Left lobe of liver (tissue), 2 donors: ENCODE measurements around the gene USP28. TPM values are rescaled to one million over a fixed set of nuclear protein-coding genes. Genes with fewer than 3 reads are reported as not detected.
"Not testable (repeated sequence)": the region's sequence is repeated elsewhere in the genome, so short reads cannot be mapped to it uniquely, and the experiment has no call there.

Source experiments
- ATAC-seq: fragments of 200-7000 bp; cut with Tn5 transposase; one replicate; pipeline ENCODE4 v1.9.1; 2020; ENCODE audit warnings: mild to moderate bottlenecking, moderate library complexity
- DNase-seq: peaks from one replicate; pipeline ENCODE4 v3.0.0-alpha.2; 2020; ENCODE audit warnings: low spot score
- total RNA-seq: library from RNA; stranded (reverse); gene quantifications from one replicate; pipeline ENCODE4 v1.2.1, GENCODE V29; 2021
- donor health status: DM: no; HTN: no; CAD: no; lungs with moderate emphysema.
- donor health status: DM: no; HTN: yes; CAD: no.

The USP28 gene
- total RNA-seq, 1 donor from 2014 or later: 11.6 TPM

DNA sequence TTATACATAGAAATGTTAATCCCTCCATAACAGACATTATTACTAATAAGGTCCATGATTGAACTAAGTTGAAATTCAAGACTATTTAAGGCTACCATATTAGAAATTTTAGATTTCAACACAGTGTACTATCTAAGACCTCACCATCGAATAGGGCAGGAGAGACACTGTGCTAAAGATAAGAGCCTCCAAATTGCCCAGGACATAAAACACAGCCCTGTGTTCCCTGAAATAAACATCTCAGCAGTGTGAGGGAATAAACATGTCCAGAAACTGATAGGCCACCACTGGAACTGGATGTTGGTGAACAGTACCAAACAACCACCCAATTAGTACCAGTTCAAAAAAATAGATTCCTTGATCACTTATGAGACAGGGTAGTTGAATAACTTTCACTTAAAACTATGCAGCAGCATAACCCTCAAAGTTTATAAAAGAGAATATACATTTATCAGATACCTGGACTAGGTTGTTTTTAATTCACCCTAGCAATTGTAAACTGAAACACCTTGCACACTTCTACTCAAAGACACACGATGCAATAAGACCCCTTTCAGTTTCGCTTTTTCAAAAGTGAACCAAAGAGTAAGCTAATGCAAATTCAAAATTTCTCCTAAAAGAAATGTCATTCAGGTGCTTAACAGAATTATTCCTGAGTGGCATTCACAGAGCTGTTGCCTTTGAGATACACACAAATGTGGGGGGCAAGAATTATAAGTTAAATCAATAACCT, 34.3 kb downstream of the USP28 start:
- no peak for ATAC-seq
- no peak for DNase-seq

DNA sequence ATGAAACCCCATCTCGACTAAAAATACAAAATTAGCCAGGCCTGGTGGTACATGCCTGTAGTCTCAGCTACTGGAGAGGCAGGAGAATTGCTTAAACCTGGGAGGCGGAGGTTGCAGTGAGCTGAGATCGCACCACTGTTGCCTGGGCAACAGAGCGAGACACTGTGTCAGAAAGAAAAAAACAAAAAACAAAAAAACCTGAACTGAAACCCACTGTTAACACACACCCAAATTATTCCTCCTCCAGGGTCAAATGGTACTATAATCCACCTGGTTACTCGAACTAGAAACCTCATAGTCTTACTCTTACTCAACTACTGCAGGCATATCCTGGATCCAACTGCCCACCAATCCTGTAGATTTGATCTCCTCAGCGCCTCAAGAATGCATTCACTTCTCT, 35.5 kb downstream of the USP28 start:
- ATAC-seq (no peak), DNase-seq (no peak)

DNA sequence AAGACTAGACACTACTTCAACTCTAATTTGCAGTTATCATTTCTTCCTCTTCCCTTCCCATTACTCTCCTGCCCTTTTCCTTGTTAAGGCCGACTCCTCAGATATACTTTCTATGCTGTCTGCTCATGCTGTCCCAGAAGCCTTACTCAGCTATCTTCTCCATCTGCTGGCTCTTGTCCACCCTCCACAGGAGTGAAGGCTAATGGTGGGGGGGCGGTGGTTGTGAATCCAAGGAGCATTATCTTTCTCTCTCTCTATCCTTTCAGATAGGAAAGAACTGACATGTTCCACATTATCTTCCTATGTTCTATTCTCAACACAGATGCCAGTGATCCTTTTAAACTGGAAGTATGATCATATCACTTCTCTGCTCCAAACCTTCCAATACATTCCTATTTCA, 37.4 kb downstream of the USP28 start:
- ATAC-seq: no peak

DNA sequence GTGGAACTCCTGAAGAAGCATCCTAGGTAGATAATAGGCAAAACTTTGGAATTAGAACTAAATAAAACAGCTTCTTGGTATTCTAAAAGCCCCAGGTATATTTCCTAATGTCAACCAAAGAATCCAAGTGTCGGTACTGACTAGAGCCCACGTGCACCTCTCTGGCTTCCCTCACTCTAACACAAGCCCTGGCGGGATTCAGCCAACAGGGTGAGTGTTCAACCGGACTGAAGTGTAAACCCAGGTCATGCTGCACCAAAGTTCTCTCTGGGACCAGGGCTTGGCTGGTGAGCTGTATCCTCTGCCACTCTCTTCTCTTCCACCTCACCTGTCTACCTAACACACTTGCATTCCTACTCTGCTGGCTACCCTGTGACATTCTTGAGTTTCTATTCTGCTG, 40.1 kb downstream of the USP28 start:
- DNase-seq (no peak), ATAC-seq (no peak)

More for the DNA sequence above, 37.4 kb downstream of the USP28 start:
- DNase-seq: no peak

DNA sequence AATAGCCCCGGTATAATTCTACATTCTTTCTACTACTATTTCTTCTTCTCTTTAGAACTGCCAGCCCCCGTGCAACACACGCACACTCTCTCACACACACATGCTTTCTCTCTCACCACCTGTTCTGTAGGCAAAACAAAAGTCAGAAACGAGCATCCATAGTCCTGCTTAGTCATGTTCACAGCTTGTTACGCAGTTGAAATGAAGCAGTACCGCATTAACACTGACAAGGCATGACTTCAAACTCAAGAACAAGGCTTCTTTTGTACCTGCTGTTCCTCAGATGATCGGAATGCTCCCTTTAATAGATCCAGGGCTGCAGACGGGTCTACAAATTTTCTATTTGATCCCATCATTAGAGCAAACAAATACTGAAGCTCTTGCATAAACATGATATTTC, 42.2 kb downstream of the USP28 start:
- no peak for ATAC-seq
- DNase-seq: no peak

DNA sequence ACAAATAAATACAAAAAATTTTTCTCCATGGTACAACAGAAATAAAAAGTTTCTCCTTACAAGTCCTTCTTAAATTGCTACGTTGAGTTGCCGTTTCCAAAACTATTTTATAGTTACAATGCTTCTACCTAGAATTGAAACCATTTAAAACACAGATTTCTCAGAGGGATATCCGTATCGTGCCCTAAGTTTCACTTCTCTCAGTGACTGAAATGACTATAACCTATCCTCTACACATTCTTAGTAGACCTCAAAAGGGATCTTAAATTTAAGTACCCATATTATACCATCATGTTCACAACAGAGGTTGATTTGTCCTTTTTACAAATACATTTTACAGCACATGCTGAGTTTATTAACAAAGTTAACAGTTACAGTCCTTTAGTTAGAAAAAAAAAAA, 44.1 kb downstream of the USP28 start:
- ATAC-seq (no peak), DNase-seq (no peak)

DNA sequence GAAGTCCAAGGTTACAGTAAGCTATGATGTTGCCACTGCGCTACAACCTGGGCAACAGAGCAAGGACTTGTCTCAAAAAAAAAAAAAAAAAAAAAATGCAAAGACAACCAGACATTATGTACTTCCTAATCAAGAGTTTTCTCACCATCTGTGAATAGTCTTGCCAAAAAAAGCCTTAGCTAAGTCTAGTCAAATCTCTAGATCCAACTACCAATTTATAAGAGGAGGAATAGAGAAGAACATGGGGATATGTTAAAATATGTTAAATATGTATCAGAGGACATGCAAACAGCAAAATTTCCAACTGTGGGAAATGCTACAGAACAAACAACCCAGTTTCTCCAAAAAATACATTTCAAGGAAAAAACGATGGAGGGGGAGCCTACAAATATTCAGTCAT, 45.6 kb downstream of the USP28 start:
- no peak for DNase-seq
- ATAC-seq: no peak

DNA sequence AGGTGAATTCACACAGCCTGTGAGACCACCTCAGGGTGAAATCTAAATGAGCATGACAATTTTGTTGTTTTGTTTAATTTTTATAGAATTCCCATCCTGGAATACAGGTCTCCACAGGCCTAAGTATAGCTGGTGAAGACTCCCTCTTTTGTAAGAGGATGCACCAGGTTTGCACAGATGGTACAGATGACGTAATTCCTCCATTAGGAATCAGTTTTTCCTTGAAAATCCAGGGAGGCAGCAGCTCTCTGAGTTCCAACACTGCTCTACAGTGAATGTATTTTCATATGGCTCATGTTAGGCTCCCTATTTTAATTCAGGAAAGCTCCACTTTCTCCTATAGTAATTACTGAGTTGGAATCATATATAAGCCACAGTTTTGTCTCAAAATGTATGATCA, 47.2 kb downstream of the USP28 start:
- no peak for DNase-seq
- no peak for ATAC-seq

DNA sequence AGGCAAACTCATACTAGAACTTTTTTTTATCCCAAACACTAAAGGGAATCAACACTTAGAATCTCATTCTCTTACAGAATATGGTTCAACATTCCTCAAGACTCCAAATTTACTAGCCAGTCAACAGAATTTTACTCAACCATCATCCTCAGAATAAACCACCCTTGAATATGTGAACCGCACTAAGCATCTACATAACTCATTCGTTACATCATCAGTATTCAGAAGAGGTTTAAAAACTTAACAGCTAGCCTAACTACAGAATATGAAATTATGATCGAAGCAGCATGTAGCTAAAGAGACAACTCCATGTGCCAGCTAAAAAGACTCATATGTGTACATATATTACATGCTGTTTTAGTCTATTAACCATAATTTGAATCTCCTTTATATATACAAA, 47.9 kb downstream of the USP28 start:
- no peak for ATAC-seq
- no peak for DNase-seq

DNA sequence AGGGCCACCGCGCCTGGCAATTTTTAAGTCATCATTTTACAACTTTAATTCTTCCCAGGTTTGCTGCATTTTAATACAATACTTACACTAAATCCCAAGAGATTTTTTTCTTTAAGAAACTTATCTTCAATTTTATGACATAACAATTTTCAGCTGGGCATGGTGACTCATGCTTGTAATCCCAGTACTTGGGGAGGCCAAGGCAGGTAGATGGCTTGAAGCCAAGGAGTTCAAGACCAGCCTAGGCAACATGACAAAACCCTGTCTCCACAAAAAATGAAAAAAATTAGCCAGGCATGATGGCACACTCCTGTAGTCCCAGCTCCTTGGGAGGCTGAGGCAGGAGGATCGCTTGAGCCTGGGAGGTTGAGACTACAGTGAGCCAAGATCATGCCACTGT, 56.9 kb downstream of the USP28 start:
- ATAC-seq (no peak), DNase-seq (no peak)

DNA sequence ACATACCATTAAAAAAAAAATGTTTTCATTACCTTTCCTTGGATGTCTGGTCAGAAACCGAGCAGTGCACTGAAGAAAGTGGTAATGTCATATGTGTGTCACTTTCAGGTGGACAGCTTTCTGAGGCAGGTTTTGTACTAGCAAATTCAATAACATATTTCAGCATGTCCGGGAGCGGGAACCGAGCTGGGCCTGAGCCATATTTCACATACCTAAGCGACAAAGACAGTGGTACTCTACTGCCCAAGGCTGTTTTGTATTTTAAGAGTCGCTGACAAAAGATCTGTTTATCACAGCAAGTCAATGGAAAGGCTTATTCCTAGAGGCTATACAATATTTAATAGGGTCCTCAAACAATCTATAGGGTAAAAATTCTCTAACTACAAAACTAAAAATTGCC, 57.7 kb downstream of the USP28 start:
- ATAC-seq: no peak
- DNase-seq: no peak

DNA sequence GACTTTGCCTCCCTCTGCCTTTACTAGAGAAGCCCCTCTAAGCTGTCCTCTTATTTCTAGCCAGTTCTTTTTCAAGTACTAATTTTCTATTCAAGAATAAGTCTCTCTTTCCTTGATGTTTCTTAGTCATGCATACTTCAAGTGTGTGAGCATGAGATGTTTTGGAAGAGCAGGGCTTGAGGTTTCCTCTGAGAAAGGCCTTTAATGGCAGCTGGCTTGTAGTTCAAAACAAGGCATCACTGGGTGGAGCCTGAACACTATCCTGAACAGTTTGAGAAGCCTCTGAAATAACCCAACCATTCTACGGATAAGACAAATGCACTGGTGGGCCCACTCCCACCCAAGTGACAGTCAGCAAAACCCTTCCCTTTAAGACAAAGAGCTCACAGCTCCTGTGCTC, 58.2 kb downstream of the USP28 start:
- DNase-seq: no peak
- ATAC-seq: no peak

DNA sequence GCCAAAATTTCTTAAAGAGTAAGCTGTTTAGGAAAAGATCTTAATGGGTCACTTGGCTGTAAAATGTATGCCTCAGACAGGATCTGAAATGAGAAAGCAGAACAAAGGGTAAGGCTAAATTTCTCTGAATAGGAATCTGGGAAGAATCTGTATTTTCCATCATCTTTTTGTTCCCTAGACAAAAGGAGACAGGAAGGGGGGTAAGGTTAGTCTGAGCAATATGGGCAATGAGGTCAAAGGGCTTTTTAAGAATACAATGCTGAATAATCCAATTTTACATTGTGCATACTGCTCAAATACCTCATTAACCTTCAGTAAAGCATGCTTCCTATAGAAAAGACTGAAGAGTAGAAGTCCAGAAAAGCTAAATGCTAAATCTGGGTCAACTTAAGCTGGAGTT, 61.2 kb downstream of the USP28 start:
- ATAC-seq: no peak
- DNase-seq: no peak

DNA sequence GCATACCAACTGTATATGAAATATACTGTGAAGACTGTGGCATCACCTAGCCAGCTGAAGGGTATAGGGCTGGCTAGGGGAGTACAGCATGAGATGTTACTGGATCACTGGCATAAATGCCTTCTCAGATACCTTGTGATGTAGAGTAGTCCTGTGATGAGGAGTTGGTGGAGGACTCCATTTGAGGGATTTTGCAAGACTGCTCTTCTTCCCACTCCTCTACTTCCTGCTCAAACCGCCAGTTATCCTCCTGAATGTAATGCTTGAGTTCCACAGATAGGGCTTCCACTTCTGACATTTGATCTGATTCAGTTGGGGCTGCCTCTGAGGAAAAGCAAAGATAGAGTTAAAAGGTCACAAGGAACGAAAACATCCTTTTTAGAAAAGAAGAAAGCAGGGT, 66.4 kb downstream of the USP28 start:
- no peak for ATAC-seq
- DNase-seq: no peak

DNA sequence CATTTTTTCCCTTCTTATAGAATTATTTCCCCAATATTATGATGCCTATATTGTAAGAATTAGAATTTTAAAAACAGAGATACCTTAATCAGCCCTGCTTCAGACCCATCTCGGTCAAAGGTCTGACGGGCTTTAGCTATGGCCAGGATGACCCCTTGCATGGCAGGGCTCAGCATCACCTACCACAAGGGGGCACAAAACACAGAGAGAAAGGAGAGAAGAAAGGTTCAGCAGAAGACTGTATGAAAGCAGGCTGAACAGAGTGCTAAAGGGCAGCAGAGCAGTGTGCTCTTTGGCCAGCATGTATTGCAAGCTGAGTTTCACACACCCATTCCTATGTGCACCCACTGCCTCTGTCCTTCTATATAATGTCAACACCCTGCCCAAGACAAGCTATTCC, 69.0 kb downstream of the USP28 start:
- ATAC-seq: peak; percentile 99
- DNase-seq: peak; percentile 49

DNA sequence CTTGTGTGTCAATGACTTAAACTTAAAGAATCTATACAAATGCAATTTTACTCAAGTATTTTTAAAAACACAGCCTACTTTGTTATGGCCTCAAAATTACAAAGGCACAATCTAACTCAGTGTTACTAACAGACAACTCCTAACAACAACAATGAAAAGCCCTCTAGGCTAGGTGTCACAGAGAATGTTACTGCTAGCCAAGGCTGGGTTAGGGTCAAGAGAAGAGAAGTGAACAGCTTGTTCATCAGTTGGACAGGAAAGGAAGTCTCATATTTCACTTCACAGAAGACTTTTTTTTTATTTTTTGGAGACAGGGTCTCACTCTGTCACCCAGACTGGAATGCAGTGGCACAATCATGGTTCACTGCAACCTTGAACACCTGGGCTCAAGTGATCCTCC, 69.7 kb downstream of the USP28 start:
- ATAC-seq (no peak), DNase-seq (no peak)

DNA sequence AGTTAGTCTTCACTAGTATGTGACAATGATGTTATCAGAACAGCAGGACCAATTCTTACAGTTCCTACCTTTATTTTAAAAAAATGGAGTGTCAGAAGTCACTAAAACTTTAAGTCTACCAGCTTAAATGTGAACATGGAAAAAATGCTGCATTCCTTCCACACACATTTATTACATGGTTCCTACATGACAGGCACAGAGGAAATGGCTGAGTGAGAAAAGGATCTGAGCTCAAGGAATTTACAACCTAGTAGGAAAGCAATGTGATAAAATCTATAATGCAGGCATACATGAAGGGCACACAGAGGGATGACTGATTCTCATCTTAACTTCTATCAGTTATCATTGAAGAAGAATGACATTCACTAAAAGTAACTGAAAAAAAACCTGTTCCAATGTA, 72.8 kb downstream of the USP28 start:
- DNase-seq (no peak), ATAC-seq (no peak)

DNA sequence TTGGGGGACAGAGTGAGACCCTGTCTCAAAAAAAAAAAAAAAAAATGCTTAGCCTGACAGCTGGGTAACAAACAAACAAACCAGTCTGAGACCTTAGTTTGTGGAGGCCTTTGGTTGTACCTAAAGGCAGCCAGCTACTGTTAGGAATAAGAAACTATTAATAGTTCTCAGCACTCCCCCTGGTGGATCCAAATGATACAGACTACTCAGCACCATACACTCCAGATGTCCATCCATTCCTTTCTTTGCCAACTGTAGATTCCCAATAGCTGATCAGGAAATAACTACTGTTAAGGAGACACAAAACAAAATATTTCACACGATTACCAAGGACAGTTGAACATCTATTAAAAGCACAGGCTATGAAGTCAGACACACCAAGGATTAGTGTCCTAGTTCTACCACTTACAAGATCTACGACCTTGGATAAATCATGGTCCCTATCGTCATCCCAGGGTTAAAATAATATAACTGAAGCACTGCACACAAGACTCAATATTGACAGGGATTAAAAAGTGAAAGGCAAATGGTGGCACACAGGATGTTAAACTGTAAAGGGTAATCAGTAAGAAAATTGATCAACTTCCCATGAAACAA, 78.6 kb downstream of the USP28 start:
- DNase-seq (no peak), ATAC-seq (peak; percentile 100)

DNA sequence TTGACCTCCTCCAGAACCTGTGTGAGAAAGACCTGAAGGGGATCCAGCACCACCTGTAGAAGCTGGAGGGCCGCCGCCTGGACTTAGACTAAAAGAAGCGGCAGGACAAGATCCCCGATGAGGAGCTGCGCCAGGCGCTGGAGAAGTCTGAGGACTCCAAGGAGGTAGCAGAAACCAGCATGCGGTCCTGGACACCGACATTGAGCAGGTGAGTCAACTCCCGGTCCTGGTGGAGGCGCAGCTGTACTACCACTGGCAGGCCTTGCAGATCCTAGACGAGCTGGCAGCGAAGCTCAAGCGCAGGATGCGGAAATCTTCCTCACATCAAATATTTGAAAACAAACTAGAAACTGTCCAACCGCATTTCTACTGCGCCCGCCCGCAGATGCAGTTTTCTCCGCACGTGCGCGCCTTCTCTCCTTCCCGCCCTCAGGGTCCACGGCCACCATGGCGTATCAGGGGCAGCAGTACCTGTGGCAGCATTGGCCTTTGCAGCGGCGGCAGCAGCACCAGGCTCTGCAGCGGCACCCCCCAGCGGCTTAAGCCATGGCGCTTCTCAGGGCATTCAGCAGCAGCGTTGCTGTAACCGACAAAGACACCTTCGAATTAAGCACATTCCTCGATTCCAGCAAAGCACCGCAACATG, 85.6 kb downstream of the USP28 start:
- no peak for DNase-seq

DNA sequence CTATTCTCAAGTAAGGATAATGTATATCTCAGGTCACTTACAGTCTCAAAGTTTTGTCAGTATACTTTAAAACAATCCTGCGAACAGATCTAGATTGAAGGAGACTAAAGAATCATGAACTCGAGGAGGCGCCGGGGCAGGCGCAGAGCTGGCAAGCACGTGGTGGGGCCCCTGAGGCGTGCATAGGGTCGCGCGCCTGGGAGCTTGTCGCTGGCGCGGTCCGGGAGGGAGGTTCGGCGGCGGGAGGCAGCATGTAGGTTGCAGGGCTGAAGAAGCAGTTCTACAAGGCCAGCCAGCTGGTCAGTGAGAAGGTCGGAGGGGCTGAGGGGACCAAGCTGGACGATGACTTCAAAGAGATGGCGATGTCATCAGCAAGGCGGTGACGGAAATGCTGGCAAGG, 86.4 kb downstream of the USP28 start:
- not testable (repeated sequence) for ATAC-seq, DNase-seq

More for the DNA sequence above, 85.6 kb downstream of the USP28 start:
- no peak for ATAC-seq

DNA sequence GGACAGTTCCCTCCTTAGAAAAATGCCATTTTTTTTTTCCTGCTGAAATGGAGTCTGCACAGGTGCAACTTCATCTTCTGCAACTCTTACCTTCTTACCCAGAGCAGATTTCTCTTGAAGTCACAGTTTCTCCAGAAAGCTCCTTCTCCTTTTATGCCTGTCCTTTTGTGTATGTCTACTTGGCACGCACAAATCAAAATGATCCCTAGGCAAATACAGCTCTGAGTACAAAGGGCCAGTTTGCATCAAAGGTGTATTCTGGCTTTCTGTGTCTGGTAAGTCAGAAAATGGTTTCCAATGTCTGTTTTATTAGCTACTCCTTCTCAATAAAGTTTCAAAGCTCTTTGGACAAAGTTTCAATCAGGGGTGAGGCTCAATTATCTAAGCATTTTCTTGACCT, 93.2 kb downstream of the USP28 start:
- DNase-seq (no peak), ATAC-seq (peak; percentile 76)

DNA sequence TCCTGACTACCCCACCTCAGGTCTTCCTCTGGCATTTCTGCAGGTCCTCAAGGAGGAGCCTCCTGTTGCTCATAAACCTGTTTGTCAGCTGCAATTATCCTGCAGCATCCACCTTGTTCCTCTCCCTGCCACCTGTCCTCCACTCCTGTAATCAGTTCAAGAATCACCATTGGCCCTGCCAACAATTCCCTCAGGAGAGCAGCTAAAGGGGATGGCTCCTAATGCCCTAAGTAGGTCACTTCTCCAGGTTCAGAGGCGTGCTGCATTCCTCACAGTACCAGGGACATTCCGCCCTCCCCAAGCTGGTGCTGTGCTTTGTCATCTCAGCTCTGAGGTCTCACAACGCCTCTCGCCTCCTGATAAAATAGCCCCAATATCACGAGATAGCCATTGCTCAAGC, 93.7 kb downstream of the USP28 start:
- ATAC-seq: peak; percentile 83

More for the DNA sequence above, 93.7 kb downstream of the USP28 start:
- peak; percentile 65 for DNase-seq
